ENCODE results near the gene CACNA1A. TPM values are rescaled to one million over a fixed set of nuclear protein-coding genes. Genes with fewer than 3 reads are reported as not detected.

CACNA1A gene
- total RNA-seq, 1 donor from 2014 or later: 0.42 TPM

DNA sequence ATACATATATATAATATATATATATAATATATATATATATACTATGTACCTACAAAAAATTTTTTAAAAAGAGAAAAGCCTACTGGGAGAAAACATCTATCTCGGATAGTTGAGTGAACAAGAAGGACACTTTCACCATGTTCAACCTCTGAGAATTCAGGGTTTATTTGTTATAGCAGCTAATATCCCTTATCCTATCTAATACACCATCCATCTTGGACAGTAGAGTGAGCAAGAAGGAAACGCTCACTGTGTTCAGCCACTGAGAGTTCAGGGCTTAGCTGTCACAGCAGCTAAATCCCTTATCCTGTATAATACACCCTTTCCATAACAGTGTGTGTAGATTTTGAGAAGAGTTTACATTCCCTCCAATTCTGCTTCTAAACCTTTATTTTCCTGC lies 38.1 kb upstream of the CACNA1A start:
- H3K36me3 Mint-ChIP-seq (ENCODE audit: low read depth): no peaks in the 10 kb centered on the region
- no peaks in the 10 kb centered on the region for H3K4me1 Mint-ChIP-seq (ENCODE audit: low read depth)
- TF ChIP-seq, protein P1, sequence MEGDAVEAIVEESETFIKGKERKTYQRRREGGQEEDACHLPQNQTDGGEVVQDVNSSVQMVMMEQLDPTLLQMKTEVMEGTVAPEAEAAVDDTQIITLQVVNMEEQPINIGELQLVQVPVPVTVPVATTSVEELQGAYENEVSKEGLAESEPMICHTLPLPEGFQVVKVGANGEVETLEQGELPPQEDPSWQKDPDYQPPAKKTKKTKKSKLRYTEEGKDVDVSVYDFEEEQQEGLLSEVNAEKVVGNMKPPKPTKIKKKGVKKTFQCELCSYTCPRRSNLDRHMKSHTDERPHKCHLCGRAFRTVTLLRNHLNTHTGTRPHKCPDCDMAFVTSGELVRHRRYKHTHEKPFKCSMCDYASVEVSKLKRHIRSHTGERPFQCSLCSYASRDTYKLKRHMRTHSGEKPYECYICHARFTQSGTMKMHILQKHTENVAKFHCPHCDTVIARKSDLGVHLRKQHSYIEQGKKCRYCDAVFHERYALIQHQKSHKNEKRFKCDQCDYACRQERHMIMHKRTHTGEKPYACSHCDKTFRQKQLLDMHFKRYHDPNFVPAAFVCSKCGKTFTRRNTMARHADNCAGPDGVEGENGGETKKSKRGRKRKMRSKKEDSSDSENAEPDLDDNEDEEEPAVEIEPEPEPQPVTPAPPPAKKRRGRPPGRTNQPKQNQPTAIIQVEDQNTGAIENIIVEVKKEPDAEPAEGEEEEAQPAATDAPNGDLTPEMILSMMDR (IDR thresholded peaks at IDR 0.05): no peak
- peaks cover 5% of the 10 kb centered on the region for H3K9me3 Mint-ChIP-seq (ENCODE audit: low read depth)
- H3K4me3 Mint-ChIP-seq (ENCODE audit: unreplicated experiment): no peak overlapping the region
- DNase-seq (ENCODE audit: low spot score): no peak
- peaks cover 15% of the 10 kb centered on the region for H3K27me3 Mint-ChIP-seq (ENCODE audit: low read depth)
- no peak overlapping the region for H3K27ac Mint-ChIP-seq (ENCODE audit: unreplicated experiment)

DNA sequence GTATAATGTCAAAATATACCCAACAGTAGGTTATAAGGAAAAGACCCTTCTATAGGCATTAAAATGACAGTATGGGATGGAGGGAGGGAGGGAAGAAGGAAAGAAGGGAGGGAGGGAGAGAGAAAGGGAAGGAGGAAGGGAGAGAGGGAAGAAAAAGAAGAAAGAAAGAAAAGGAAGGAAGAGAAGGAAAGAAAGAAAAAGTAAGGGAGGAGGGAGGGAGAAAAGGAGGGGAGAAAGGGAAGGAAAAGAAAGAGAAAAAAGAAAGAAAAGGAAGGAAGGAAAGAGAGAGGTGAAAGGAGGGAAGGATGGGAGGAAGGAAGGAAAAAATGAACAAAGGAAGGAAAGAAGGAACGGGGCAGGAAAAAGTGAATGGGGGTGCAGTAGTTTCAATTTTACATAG lies 35.3 kb upstream of the CACNA1A start:
- TF ChIP-seq, protein P1 (IDR thresholded peaks at IDR 0.05): no peak
- DNase-seq (ENCODE audit: low spot score): no peak
- H3K9me3 Mint-ChIP-seq (ENCODE audit: low read depth): peaks cover 5% of the 10 kb centered on the region
- peaks cover 15% of the 10 kb centered on the region for H3K27me3 Mint-ChIP-seq (ENCODE audit: low read depth)
- H3K27ac Mint-ChIP-seq (ENCODE audit: unreplicated experiment): no peak overlapping the region
- no peaks in the 10 kb centered on the region for H3K36me3 Mint-ChIP-seq (ENCODE audit: low read depth)
- H3K4me3 Mint-ChIP-seq (ENCODE audit: unreplicated experiment): no peak overlapping the region
- H3K4me1 Mint-ChIP-seq (ENCODE audit: low read depth): no peaks in the 10 kb centered on the region

DNA sequence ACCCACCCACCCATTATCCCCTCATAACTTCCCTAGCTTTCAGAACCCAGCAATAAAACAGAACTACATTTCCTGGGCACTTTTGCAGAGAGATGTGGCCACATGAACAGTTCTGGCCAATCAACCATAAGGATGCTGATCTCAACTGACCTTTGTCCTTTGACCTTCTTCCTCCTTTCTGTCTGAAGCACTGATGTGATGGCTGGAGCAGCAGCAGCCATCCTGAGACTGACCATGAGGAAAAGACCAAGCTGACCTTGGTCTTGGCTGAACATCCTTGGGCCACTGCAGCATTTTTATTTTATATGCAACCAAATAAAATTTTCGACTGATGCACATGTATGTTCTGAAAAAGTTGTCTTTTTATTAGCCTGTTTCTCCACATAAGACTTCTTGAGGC lies 33.1 kb upstream of the CACNA1A start:
- peaks cover 19% of the 10 kb centered on the region for H3K27me3 Mint-ChIP-seq (ENCODE audit: low read depth)
- H3K4me1 Mint-ChIP-seq (ENCODE audit: low read depth): no peaks in the 10 kb centered on the region
- TF ChIP-seq, protein P1 (IDR thresholded peaks at IDR 0.05): no peak
- H3K27ac Mint-ChIP-seq (ENCODE audit: unreplicated experiment): no peak overlapping the region
- DNase-seq (ENCODE audit: low spot score): no peak
- H3K9me3 Mint-ChIP-seq (ENCODE audit: low read depth): peaks cover 5% of the 10 kb centered on the region
- H3K4me3 Mint-ChIP-seq (ENCODE audit: unreplicated experiment): no peak overlapping the region
- H3K36me3 Mint-ChIP-seq (ENCODE audit: low read depth): no peaks in the 10 kb centered on the region

DNA sequence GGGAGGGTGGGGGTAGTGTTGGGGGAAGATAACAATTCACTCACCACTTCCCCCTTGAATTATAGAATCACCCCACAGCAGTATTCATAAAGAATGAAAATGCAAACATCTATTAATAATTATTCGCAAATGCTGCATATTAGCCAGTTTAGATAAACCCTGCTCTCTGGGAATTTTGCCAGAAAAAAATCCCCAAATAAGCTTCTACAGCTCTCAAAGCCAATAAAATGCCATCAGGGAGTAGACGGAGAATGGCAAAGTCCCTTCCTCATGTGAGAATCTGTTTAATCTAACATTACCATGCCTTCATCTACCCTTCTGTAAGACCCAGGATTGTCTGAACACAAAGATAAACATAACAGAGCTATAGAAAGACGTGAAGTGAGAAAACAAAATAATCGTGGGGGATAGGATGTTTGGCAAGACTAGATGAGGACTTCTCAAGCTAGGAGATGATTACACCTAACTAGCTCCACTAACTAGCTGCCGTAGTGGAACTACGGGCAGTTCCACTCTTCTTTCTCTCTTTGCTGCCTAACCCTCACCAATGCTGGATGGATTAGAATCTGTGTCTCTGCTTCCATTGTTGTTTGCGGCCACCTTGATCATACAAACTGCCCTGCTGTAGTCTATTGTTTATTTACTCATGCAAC lies 32.4 kb upstream of the CACNA1A start:
- H3K27ac Mint-ChIP-seq (ENCODE audit: unreplicated experiment): no peak overlapping the region
- DNase-seq (ENCODE audit: low spot score): no peak
- no peaks in the 10 kb centered on the region for H3K36me3 Mint-ChIP-seq (ENCODE audit: low read depth)
- H3K4me3 Mint-ChIP-seq (ENCODE audit: unreplicated experiment): no peak overlapping the region
- peaks cover 2% of the 10 kb centered on the region for H3K9me3 Mint-ChIP-seq (ENCODE audit: low read depth)
- TF ChIP-seq, protein P1 (IDR thresholded peaks at IDR 0.05): no peak
- H3K4me1 Mint-ChIP-seq (ENCODE audit: low read depth): no peaks in the 10 kb centered on the region
- H3K27me3 Mint-ChIP-seq (ENCODE audit: low read depth): peaks cover 24% of the 10 kb centered on the region

DNA sequence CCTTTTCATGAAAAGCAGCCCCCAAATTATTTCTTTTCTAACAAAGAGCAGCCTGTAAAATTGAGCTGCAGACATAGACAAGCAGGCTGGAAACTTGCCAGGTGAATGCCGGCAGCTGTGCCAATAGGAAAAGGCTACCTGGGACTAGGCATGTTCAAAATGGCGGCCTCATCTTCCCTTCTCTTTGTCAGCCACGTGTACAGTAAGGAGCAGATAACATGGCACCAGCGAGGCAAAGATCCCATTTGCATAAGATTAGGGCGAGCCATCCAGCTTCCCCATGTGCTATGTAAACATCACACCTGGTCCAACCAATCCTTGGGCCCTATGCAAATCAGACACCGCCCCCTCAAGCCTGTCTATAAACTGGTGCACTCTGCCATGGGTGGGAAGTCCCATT lies 31.2 kb upstream of the CACNA1A start:
- H3K36me3 Mint-ChIP-seq (ENCODE audit: low read depth): no peaks in the 10 kb centered on the region
- H3K4me3 Mint-ChIP-seq (ENCODE audit: unreplicated experiment): no peak overlapping the region
- H3K27me3 Mint-ChIP-seq (ENCODE audit: low read depth): peaks cover 20% of the 10 kb centered on the region
- TF ChIP-seq, protein P1 (IDR thresholded peaks at IDR 0.05): no peak
- no peak for DNase-seq (ENCODE audit: low spot score)
- no peaks in the 10 kb centered on the region for H3K4me1 Mint-ChIP-seq (ENCODE audit: low read depth)
- no peak overlapping the region for H3K27ac Mint-ChIP-seq (ENCODE audit: unreplicated experiment)
- no peaks in the 10 kb centered on the region for H3K9me3 Mint-ChIP-seq (ENCODE audit: low read depth)

Measured in chondrocyte (in vitro differentiated cells).